SKM-1 treated with dmso at 0.1 percent for 144 hours (cell line): ENCODE data around the gene NRDC.
A peak's percentile ranks its signal among the peaks of the same experiment; 100 is the strongest.
"Not testable (repeated sequence)": the region's sequence is repeated elsewhere in the genome, so short reads cannot be mapped to it uniquely, and the experiment has no call there.

ENCODE experiments used
- DNase-seq: peaks from one replicate; lab custom pipeline; 2025; ENCODE audit not compliant: unreplicated experiment; lab: John Stamatoyannopoulos, UW

NRDC gene

DNA sequence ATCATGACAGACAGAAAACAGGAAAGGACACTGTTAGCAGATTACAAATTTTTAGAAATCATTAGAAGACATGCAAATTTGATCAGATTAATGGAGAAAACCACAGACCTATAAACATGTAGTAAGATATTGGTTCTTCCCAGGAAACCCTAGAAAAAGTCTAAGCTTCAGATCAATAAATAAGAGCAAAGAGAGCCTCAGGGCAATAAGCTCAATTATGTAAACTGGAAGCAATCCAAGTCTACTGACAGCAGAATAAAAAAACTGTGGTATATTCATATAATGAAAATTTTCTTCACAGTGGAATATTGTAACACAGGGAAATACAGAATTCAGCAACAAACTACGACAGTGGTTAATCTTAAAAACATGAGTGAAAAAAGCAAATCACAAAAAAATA is 36.3 kb downstream of the NRDC start:
- no peak for DNase-seq

DNA sequence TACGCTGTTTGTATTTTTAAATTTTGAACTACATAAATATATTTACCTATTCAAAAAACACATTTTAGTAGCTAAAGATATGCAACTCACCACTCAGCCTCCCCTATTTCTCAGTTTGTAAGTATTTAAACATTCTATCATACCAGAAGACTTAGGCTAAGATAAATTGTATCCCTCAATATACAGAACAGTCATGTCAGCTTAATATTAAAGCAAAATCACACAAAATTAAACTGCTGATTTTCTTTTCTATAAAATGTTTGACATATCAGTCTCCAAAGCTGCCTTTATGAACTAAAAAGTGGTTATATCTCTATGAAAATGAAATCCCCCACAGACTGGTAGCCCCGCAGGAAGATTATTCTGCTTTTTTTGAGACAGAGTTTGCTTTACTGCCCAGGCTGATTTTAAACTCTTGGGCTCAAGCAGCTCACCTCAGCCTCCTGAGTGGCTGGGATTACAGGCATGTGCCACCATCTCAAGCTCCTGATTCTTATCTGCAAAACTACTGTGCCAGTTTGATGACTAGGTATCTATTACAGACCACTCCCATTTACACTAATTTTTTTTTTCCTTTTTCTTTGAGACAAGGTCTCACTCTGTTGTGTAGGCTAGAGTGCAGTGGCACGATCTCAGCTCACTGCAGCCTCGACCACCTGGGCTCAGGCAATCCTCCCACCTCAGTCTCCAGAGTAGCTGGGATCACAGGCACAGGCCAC is 37.6 kb downstream of the NRDC start:
- DNase-seq: no peak

DNA sequence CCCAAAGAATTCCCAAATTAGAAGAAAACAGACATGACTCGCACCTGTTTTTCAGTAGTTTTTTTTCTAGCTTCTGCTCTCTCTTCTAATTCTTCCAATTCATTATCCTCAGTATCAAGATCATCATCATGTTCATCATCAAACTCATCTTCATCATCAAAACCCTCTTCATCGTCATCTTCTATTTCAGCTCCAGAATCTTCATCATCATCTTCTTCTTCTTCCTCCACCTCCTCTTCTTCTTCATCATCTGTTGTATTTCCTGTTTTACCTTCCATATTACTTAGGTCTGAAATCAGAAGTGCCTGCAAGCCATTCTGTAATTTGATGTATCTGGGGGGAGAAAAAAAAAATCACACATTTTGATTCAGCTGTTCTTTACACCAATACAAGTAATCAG is 38.3 kb downstream of the NRDC start:
- DNase-seq: no peak

DNA sequence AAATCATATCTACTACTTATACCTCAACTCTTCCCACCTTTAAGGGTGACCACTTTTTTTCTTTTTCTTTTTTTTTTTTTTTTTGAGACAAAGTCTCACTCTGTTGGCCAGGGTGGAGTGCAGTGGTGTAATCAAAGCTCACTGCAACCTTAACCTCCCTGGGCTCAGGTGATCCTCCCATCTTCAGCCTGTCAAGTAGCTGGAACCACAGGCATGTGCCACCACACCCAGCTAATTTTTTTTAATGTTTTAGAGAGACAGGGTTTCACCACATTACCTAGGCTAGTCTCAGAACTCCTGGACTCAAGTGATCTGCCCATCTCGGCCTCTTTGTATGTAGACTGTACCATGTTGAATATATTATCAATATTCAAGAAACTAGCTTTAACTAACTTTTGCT is 39.4 kb downstream of the NRDC start:
- DNase-seq: no peak

DNA sequence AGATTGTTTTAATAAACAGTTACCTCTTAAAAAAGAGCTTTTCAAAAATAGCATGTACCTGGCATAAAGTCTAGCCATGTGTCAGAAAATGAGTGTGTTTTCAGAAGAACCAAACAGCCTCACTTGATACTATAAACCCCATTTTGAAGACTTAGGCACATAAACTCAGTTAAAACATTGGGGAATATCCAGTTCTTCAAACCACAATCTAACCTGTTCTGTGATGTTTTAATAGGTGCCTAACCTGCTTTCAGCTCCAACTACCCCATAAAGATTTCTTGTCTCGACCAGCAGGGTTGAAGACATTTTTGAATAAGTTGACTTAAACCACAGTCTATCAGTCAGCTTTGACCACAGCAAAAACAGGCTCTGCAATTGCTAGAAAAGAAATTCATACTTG is 41.3 kb downstream of the NRDC start:
- no peak for DNase-seq

DNA sequence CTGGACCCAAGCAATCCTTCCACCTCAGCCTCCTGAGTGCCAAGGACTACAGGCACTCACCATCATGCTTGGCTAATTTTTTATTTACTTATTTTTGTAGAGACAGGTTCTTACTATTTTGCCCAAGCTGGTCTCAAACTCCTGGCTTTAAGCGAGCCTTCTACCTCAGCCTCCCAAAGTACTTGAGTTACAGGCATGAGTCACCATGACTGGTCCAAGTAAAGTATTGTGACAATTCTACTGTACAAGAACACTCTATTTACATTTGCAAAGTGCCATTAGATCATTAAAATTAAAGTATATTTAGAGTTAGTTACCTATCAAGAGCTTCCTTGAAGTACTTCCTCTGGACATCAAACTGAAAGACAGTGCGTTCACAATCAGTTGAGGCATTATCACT is 44.8 kb downstream of the NRDC start:
- no peak for DNase-seq

DNA sequence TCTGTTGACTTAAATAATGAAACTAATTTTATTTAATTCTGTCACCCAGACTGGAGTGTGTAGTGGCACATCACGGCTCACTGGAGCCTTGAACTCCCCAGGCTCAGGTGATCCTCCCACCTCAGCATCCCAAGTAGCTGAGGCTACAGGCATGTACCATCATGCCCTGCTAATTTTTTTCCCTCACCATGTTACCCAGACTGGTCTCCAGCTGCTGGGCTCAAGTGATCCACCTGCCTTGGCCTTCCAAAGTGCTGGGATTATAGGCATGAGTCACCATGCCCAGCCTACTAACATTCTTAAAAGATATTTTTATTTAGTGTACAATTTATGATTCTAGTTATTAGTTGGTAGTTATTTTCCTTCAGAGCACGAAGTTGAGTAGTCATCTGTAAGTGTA is 49.5 kb downstream of the NRDC start:
- DNase-seq: no peak

DNA sequence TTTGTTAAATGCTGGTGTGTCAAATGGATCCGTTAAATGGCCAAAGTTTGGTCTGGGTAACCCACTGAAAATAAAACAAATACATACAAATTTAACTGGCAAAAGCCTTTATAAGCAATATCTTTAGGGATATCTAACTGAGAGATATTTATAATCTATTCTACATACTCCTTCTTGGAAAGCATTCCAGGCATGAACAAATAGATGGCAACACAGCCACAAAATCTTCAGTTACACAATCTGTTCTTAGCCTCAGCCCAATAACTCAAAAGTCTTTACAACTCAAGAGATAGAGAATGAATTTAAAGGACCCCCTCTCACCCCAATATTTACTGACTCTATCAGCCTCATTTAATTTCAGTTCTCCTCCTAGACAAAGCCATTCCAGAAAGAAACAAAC is 58.7 kb downstream of the NRDC start:
- DNase-seq: no peak

DNA sequence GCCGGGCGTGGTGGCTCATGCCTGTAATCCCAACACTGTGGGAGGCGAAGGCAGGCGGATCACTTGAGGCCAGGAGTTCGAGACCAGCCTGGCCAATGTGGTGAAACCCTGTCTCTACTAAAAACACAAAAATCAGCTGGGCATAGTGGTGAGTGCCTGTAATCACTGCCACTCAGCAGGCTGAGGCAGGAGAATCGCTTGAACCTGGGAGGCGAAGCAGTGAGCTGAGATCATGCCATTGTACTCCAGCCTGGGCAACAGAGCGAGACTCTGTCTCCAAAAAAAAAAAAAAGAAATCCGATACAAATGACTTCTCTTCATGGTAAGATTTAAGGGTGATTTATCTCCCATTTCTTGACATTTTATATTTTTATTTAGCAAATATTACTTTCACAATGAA is 59.5 kb downstream of the NRDC start:
- DNase-seq: not testable (repeated sequence)

DNA sequence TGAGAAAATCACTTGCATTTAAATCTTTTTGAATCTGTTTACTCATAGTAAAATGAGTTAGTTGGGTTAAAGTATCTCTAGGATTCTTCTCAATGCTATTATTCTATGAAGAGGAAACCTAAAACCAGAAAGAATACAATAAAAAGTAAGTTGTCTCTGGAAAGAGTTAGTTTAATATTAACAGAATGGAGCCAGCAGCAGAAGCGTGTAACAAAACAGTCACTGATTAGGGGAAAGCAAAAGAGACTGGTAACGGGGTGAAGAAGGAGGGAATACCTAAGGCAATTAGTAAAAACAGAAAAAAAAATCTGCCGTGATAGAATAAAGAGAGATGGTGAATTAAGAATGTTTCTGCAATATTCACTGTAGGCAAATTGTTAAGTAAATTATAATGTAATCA is 60.0 kb downstream of the NRDC start:
- no peak for DNase-seq

DNA sequence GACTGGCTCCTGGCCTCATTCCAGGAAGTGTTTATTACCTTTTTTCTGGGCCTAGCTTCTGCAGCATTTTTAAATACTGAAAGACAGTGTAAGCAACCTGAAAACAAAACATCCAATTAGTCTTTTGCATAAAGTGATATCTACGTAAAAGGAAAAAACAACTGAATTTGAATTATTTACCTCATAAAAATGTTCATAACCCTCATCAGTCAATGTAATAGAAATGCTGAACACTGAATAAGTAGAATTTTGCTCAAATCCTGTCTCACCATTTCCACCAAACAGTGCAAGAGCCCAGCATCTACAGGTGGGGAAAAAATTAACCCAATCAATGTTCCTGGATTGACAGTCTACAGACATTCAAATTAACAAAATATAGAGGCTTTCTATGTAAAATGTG is 64.0 kb downstream of the NRDC start:
- DNase-seq: no peak

DNA sequence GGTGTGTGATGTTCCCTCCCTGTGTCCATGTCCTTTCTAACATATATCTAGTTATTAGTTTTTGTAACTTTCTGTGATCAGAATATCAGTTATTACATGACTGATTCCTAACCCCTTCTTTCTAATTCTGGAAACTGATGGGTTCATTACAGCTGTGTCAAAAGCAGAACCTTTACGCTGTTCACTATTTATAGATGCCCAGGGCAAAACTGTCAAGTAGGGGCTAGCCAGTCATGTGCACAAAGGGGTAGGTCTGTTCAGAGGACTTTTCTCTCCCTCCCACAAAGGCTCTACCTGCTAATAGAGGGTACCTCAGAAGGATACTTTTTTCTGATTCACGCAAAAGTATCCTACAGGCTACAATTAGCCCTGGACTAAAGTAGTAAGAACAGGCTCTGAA is 79.2 kb downstream of the NRDC start:
- no peak for DNase-seq

DNA sequence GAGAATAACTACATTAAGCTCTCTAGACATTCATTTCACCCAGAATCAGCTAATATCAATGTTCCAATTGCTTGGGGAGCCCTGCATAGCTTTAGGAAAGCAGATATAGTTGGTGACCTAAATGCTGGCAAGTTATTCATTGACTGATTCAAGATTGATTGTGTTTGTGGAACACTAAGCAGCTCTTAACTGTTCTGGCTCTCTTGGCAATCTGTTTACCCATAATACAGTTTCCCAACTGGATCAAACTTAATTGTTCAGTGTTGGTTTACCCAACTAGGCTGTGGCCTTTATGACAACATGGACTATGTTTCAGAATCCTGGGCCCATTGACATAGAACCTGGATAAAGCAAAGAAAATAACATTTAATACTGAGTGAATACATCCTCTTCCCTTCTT is 83.7 kb downstream of the NRDC start:
- DNase-seq: no peak

DNA sequence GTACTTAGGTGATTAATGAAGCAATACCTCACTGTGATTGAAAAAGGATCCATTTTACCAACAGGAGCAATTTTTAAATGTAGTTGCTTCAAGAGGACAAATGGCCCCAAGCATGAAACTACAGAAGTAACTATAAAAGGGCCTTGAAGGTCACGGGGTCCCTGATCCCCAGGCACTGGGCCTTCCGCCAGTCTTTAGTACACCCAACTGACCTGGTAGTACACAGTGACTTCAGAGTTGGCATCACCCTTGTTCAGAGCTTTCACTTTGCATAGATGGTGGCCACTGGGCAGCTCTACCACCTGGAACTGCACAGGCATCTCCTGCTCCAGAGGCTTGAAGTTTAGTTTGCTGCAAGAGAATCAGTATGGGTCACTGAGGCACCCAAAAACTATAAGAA is 84.3 kb downstream of the NRDC start:
- DNase-seq: no peak

DNA sequence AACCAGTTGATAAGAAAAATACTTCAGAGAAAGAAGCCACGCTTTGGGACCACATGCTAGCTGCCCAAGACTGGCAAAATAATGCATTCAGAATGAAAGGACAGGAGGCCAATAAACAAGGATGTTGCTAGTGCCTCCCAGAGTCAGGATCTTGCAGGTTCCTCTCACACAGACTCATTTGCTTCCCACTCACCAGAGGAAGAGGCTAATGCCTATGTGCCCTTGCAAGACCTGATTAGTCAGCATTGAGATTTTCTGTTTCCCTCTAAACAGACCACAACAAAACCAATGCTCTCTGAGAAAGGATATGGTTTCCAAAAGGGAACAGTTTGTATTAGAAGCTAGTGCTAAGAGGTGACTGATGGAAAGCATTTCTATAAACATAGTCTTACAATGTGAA is 85.7 kb downstream of the NRDC start:
- no peak for DNase-seq

DNA sequence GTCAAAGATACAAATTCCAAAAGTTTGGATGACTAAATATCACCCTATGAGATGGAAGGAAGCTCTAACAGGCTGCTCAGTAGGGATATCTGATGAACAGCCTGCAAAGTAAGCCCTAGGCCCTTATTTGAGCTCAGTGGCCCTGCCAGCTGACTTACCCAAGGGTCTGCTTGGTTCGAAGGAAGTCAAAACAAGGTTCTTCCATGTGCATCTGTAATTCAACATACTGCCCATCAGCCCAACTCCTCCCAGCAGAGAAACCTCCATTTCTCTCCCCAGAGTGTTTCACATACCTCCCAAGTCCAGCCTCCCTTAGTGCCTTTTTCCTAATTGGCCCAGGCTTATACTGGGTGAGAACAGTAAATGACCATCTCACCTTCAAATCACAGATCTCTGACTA is 86.6 kb downstream of the NRDC start:
- DNase-seq: no peak

DNA sequence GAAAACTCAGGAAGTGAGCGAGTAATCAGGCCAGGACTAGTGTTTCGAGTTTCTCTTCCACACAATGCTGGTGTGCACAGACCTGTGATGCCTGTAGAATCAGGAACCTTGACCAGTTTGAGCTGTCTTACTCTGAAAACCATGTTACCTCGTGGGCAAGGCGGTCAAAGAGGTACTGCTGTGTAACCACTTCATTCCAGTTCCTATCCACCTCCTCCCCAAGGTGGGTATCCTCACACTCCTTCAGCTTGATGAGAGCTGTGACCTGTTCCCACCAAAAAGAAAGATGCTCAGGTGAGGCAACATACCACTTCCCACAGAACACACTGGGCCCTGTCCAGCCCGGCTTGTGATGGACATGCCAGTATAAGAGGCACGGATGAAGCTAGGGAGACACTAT is 88.1 kb downstream of the NRDC start:
- no peak for DNase-seq

DNA sequence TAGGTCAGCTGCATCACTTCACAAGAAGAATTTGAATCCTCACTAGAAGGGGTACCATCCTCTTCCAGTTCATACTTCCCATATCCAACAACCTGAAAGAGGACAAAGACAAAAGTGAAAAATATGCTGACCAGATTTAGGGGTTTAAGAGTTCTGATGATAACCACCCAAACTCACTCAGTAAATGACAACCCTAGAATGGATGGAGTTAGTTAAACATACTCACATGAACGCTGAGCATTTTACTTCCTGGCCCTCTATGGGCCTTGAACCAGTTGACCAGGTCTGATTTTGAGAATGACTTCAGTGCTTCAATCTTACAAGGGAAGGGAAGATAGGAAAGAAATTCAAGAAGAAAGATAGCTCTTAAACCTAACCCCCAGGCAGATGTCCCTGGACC is 89.2 kb downstream of the NRDC start:
- no peak for DNase-seq

DNA sequence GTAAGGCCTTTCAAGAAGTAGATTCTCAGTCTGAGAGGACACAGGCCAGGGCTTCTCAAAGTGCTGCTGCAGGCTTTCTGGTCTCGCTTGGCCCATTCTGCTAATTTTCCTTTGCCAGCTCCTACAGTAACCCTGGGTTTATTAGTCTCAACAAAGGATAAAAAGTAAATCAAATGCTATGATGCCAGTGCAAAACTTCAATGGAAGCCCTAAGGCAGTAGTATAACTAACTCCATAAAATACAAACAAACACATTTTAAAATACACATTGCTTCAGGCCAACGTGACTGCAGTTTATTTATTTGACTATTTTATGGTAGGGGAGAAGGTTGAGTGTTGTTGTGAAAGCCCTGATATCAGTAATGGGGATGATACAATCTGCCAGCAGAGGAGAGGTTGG is 89.6 kb downstream of the NRDC start:
- no peak for DNase-seq

DNA sequence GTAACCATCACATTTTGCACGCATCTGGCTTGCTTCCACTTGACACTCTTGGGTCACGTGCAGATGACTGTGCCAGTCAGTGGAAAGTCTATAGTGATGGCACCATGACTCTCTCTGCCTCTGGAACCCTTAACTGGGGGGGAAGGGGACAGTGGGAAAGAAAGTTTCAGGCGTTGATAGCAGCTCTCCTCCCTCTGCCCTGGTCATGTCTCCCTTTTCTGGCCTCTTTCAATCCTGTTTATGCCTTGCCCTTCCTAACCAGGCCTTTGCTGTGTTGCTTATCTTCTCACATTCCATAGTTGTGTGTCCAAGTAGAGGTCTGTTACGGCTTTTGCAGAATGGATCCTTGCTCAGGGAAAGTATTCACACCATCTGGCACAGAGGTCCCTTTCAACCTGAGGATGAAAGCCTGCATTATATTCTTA is 93.5 kb downstream of the NRDC start:
- no peak for DNase-seq

DNA sequence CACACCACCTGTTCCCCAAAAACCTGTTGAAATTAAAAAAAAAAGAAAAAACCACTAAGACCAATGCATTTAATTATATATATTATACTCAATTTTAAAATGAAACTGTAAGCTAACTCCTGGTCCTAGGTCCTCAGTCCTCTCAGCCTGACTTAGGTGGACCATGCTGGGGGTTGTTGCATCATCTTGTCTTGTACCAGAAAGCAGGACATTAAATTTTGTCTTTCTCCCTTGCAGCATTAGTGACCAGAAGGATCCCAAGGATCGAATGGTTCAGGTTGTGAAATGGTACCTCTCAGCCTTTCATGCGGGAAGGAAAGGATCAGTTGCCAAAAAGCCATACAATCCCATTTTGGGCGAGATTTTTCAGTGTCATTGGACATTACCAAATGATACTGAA is 97.6 kb downstream of the NRDC start:
- DNase-seq: no peak

DNA sequence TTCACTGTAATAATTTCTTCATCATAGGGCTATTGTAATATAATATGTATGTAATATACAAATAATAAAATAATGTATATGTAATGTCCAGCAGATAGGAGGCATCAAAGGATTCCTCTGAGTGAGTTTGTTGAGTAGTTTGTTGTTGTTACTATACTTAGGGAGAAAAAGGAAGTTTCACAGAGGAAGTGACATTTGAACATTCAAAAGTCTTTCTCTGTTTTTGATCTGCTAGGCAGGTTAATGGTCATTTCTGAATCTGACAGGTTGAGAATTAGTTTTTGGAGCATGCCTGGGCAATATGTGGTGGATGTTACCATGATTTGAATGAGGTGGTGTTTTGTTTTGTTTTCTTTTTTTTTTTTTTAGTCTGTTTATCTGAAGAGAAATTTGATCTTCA is 102.1 kb downstream of the NRDC start:
- DNase-seq: no peak

DNA sequence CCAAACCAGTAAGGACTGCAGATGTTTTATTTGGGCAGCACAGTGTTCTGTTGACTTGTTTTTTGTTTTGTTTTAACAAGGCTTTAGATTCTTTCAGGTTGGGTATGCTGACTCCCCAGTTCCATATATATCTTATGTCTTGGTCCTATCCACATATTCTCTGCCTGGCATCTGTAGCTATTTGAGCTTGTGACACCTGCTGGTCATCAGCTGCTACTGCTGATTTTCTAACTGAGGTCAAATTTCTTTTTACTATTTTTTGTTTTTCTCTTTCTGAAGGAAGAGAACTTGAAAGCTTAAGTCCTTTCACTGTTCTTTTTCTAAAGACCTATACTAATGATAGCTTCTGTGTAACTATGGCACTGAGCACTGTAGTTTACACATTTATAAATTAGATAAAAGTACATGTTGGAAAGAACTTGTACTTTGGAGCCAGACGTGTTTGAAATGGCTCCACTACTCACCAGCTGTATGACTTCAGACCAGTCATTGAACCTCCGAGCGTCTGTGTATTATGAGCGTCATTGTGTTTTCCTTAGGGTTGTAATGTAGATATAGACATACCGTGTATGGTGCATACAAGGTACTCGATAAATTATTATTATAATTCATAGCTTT is 109.4 kb downstream of the NRDC start:
- peak; percentile 53 for DNase-seq
